Measurements from ENCODE around the gene SFSWAP.
"Not testable (repeated sequence)": the region's sequence is repeated elsewhere in the genome, so short reads cannot be mapped to it uniquely, and the experiment has no call there.

Gene SFSWAP

DNA sequence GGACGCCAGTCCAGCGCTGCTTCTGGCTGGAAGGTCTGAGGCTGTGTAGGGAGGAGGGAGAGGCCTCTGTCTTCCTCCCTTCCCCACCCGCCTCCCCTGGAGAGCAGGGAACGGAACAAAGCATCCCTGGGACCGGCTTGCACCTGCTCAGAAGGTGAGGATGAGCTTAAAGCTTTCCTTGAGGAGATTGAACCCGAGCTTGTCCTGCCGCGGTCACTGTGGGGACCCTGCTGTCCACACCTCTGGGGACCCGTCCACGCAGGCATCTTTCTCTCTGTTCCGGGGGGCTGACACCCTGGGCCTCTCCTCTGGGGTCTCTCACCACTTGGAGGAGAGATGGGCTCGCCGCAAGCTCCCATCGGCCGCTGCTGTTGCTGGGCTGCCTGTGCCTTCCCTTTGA is 33.2 kb upstream of the SFSWAP start:
- Histone ChIP-seq H3K27ac (no peak overlapping the region), H3K4me1 (peaks cover 13 to 32% (median 27%) of the 10 kb centered on the region in 10 experiments), H3K4me2 (no peak overlapping the region), H3K4me3 (no peak overlapping the region), H3K9me3 (replicated peaks in 1 of 11) (peaks cover 0 to 11% (median 7%) of the 10 kb centered on the region in 11 experiments; a peak in 11 of 22 replicates), H3K27me3 (peaks cover 0 to 22% (median 0%) of the 10 kb centered on the region in 11 experiments; a peak in 2 of 22 replicates), H3K36me3 (no peaks in the 10 kb centered on the region), H4K20me1 (no peaks in the 10 kb centered on the region), H3K9ac (no peak overlapping the region)
- no peak for TF ChIP-seq Cebpa-rat (IDR thresholded peaks at IDR 0.05)

DNA sequence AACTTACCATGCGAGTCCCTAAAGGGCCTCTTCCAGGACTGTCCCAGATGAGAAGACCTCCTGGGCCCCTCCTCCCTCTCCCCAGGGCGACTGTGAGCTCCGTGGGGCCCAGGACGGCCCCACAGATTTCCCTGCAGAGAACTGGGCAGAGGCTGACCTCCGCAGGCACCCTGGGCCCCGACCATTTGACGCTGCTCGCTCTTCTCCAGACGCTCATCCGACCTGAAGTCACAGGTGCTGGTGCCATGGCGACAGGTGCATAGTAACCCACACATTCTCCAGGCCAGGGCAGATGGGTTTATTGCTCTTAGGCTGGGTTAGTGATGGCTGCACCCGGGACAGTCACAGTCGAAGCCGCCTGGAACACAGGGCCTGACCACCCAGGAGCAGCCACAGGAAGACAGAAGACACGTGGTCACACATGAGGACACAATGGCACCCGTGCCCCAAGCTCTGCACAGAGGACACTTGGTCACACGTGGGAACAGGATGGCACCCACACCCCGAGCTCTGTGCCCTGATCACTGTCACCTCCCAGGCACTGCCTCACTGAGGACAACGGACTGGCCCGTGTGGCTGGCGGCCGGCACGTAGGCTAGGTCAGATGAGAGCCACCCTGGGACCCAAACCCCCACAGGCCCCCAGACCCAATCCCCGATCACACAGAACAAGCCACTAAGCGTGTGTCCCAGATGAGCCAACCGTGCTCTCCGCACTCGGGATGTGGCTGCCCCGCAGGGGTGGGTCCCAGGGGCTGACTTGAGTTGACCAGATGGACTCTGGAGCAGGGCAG is 32.3 kb upstream of the SFSWAP start:
- H3K27me3 ChIP-seq = peaks cover 0 to 22% (median 0%) of the 10 kb centered on the region in 11 experiments; a peak in 2 of 22 replicates
- peaks cover 0 to 11% (median 7%) of the 10 kb centered on the region in 11 experiments; a peak in 11 of 22 replicates for H3K9me3 ChIP-seq (replicated peaks in 1 of 11)
- not testable (repeated sequence) for H3K27ac ChIP-seq, H3K4me3 ChIP-seq, H3K9ac ChIP-seq, H3K36me3 ChIP-seq, H4K20me1 ChIP-seq, H3K4me2 ChIP-seq
- peaks cover 4 to 31% (median 26%) of the 10 kb centered on the region in 10 experiments; a peak in 19 of 20 replicates for H3K4me1 ChIP-seq

DNA sequence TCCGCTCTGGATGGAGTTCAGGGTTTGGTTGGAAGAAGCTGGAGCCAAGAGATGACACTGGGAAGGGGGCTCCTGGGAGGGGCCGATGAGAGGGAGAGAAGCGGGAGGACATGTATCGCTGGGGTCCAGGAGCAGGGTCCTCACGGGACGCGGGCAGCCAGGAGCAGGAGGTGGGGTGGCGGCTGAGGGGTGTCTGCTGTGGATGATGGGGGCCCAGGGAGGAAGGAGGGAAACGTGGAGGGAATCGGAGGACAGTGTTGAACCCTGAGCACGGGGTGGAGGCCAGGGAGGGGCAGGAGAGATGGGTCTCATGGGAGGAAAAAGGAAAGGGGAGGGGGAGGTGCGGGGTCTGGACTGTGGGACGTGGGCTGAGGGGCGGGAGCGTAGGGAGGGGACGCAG is 31.7 kb upstream of the SFSWAP start:
- H3K9me3 ChIP-seq (replicated peaks in 1 of 11); H3K4me3 ChIP-seq; H3K27ac ChIP-seq; H3K9ac ChIP-seq; H4K20me1 ChIP-seq; H3K36me3 ChIP-seq; H3K4me2 ChIP-seq: not testable (repeated sequence)
- Histone ChIP-seq H3K27me3 (peaks cover 0 to 25% (median 0%) of the 10 kb centered on the region in 11 experiments; a peak in 2 of 22 replicates), H3K4me1 (peaks cover 0 to 30% (median 24%) of the 10 kb centered on the region in 10 experiments; a peak in 18 of 20 replicates)

DNA sequence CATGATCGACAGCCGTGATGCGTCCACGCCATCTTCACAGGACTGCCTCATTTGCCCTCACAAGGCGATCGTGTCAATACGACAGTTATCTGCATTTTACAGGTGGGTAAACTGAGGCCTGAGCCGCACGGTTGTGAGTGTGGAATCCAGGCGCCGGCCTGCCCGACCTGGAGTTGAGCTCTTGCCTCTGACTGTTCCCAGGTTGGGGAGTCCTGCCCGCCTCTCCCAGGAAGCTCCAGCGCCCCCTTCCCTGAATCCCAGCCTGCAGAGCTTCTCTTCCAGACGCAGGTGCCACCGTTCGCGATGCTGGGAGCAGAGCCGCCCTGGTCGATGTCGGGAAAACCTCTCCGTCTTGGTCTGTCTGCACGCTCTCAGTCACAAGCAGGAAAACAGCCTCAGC is 31.1 kb upstream of the SFSWAP start:
- H3K9me3 ChIP-seq (replicated peaks in 1 of 11); H3K4me2 ChIP-seq; H4K20me1 ChIP-seq; H3K9ac ChIP-seq; H3K27ac ChIP-seq; H3K36me3 ChIP-seq; H3K4me3 ChIP-seq: not testable (repeated sequence)
- H3K27me3 ChIP-seq = peaks cover 0 to 24% (median 0%) of the 10 kb centered on the region in 11 experiments; a peak in 2 of 22 replicates
- peaks cover 0 to 30% (median 24%) of the 10 kb centered on the region in 10 experiments; a peak in 16 of 20 replicates for H3K4me1 ChIP-seq

DNA sequence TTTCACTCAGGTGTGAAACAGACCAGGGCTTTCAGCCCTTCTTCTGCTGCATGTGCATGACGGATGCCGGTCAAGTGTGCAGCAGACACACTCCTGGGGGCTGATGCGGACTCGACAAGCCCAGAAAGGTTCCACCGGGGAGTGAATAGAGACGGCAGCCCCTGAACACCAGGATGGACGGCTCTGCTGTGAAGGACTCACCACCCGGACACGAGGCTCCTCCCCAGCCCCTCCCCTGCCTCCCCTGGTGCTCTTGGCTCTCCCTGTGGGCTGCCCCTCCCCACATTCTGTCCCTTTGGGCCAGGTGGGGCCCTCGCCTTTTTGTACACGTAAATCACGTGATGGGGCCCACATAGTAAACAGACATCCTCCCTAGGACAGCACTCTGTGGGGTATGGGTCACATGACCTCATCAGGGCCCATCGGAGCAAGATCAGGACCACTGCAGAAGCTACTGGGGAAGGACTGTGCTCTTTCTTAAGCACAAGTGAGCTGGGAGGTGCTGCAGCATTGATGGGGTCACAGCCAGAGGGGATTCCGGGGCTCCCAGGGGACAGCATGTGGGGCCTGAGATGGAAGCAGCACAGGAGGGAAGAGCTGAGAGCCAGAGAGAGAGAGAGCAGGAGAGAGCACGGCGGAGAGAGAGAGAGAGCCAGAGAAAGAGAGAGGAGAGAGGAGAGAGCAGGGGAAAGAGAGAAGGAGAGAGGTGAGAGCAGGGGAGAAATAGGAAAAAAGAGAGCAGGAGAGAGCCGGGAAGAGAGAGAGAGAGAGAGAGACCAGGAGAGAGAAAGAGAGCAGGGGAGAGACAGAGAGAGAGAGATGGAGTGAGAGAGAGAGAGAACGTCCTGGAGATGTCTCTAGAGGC is 30.3 kb upstream of the SFSWAP start:
- H3K27me3 ChIP-seq = peaks cover 0 to 15% (median 0%) of the 10 kb centered on the region in 11 experiments; a peak in 2 of 22 replicates
- H3K4me3 ChIP-seq; H3K36me3 ChIP-seq; H4K20me1 ChIP-seq; H3K9ac ChIP-seq; H3K9me3 ChIP-seq (replicated peaks in 1 of 11): not testable (repeated sequence)
- H3K27ac ChIP-seq = peak overlapping the region in 1 of 11 experiments; percentile 44; a peak in 2 of 22 replicates
- peak overlapping the region in 6 of 11 experiments; percentile 70 to 77 (median 74); a peak in 6 of 22 replicates for H3K4me2 ChIP-seq
- peaks cover 0 to 30% (median 24%) of the 10 kb centered on the region in 10 experiments; a peak in 16 of 20 replicates for H3K4me1 ChIP-seq

DNA sequence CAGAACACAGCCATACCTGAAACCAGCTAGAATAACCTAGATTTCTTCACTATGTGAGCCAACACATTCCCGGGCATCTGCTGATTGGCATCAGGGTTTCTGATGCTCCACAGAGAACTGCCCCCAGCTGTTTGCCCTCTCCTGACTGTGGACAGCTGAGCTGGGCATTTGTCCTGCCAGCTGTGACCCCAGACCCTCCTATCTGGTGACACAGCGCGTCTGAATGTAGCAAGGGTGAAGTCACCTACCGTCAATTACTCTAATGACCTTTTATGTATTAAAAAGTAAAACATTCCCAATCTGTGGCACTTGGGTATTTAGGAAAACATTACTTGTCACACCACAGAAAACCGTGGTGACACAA is 29.7 kb upstream of the SFSWAP start:
- no peak for TF ChIP-seq Cebpa-rat (IDR thresholded peaks at IDR 0.05)

DNA sequence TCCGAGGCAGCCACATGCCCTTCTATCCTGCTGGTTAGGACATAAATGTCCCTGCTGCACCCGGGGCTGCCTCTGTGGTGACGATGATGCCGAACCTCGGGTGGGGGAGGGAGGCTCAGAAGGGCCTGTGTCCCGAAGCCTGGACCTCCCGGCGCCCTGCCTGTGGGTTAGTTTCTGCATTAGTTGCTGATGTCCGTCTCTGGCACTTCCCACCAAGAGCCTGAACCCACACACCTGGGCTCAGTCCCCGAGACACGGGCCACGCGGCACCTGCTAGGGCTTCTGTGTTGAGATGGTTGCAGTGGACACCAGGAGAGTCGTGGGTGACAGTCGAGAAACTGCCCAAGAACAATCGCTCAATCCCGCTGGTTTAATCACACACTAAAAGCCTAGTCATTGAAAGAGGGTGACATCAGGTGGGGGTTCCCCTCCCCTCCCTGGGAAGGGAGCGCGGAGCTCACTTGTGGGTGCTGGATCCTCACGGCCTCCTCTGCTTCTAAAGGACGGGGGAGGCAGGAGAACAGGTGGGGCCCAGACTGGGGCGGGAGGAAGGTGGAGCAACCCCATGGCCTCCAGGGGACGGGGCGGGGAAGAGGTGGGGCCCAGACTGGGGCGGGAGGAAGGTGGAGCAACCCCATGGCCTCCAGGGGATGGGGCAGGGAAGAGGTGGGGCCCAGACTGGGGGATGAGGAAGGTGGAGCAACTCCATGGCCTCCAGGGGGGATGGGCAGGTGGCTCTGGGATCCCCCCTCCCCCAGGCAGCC is 29.0 kb upstream of the SFSWAP start:
- peaks cover 3 to 19% (median 10%) of the 10 kb centered on the region in 11 experiments; a peak in 16 of 22 replicates for H3K9me3 ChIP-seq (replicated peaks in 1 of 11)
- H3K4me1 ChIP-seq = peaks cover 0 to 30% (median 24%) of the 10 kb centered on the region in 10 experiments; a peak in 16 of 20 replicates
- H3K9ac ChIP-seq = peak overlapping the region in 4 of 11 experiments; percentile 36 to 60 (median 52); a peak in 5 of 22 replicates
- H3K27ac ChIP-seq = peak overlapping the region in 4 of 11 experiments; percentile 60 to 71 (median 64); a peak in 10 of 22 replicates
- peak overlapping the region; percentile 42 to 77 (median 70); a peak in 20 of 22 replicates for H3K4me2 ChIP-seq
- H3K4me3 ChIP-seq, H4K20me1 ChIP-seq, H3K36me3 ChIP-seq: not testable (repeated sequence)
- peaks cover 0 to 14% (median 0%) of the 10 kb centered on the region in 11 experiments; a peak in 2 of 22 replicates for H3K27me3 ChIP-seq

More for the DNA sequence above, 29.7 kb upstream of the SFSWAP start:
- peaks cover 0 to 14% (median 0%) of the 10 kb centered on the region in 11 experiments; a peak in 2 of 22 replicates for H3K27me3 ChIP-seq
- peaks cover 1 to 12% (median 3%) of the 10 kb centered on the region in 11 experiments; a peak in 15 of 22 replicates for H3K9me3 ChIP-seq (replicated peaks in 1 of 11)
- no peaks in the 10 kb centered on the region for H4K20me1 ChIP-seq
- H3K36me3 ChIP-seq = no peaks in the 10 kb centered on the region
- H3K4me3 ChIP-seq = no peak overlapping the region
- H3K27ac ChIP-seq = peak overlapping the region in 2 of 11 experiments; percentile 44 to 71; a peak in 3 of 22 replicates
- peaks cover 0 to 30% (median 24%) of the 10 kb centered on the region in 10 experiments; a peak in 16 of 20 replicates for H3K4me1 ChIP-seq
- H3K9ac ChIP-seq = no peak overlapping the region
- H3K4me2 ChIP-seq = peak overlapping the region in 8 of 11 experiments; percentile 8 to 77 (median 72); a peak in 9 of 22 replicates

DNA sequence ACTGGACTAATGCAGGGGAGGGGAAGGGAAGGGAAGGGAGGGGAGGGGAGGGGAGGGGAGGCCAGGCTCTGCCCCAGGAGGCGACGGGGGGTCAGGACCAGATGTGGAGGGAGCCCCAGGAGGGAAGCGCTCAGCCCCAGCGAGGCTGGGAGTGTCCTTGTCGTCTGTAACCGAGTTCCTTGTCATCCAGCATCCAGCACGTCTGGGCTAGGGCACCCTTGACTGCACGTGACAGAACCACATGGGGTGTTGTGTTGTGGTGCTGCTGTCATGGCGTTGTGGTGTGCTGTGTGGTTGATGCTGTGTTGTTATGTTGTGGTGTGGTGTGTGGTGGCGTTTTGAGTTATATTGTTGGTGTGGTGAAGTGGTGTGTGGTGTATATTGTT is 28.4 kb upstream of the SFSWAP start:
- H3K4me2 ChIP-seq = peak overlapping the region; percentile 35 to 75 (median 67); a peak in 19 of 22 replicates

More for the DNA sequence above, 28.4 kb upstream of the SFSWAP start:
- H3K4me3 ChIP-seq = no peak overlapping the region
- peaks cover 3 to 23% (median 11%) of the 10 kb centered on the region in 11 experiments; a peak in 16 of 22 replicates for H3K9me3 ChIP-seq (replicated peaks in 1 of 11)
- H3K36me3 ChIP-seq = no peaks in the 10 kb centered on the region
- peak overlapping the region in 1 of 11 experiments; percentile 27; a peak in 1 of 22 replicates for H3K9ac ChIP-seq
- H3K4me1 ChIP-seq = peaks cover 0 to 30% (median 24%) of the 10 kb centered on the region in 10 experiments; a peak in 16 of 20 replicates
- TF ChIP-seq Cebpa-rat (IDR thresholded peaks at IDR 0.05) = no peak
- H3K27me3 ChIP-seq = peaks cover 0 to 14% (median 0%) of the 10 kb centered on the region in 11 experiments; a peak in 2 of 22 replicates
- H4K20me1 ChIP-seq = no peaks in the 10 kb centered on the region
- peak overlapping the region in 9 of 11 experiments; percentile 22 to 69 (median 44); a peak in 14 of 22 replicates for H3K27ac ChIP-seq
